SIG-M5 (cell line): ENCODE measurements around the gene CCDC148.
"Not testable (repeated sequence)": the region's sequence is repeated elsewhere in the genome, so short reads cannot be mapped to it uniquely, and the experiment has no call there.

Experiments
- DNase-seq: peaks from one replicate; lab custom pipeline; 2025; lab: John Stamatoyannopoulos, UW

The CCDC148 gene

GRCh38 chr2:158291544-158292180 is 164.9 kb downstream of the CCDC148 start:
- no peak for DNase-seq

GRCh38 chr2:158290225-158290624 is 166.3 kb downstream of the CCDC148 start:
- no peak for DNase-seq

- no peak for DNase-seq
Measured at GRCh38 chr2:158276619-158277471, 179.7 kb downstream of the CCDC148 start.

GRCh38 chr2:158273791-158274190 is 182.8 kb downstream of the CCDC148 start:
- no peak for DNase-seq

DNA sequence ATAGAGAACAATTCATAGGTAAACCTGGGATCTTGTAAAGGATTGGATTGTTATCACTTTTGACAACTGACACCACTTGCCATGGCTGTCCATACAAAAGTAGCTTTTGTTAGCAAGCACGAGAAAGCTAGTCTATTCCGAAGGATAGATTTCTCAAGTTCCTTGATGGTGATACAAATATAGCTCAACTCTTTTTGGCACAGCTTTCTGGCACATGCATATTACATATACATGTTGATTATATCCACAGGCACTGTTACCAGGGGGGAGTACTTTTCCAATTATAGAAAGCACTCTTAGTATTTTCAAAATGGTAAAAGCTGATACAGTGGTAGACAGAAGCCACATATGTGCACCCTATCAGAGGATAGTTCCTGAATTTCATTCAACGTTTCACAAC is 186.0 kb downstream of the CCDC148 start:
- DNase-seq, result no peak

DNA sequence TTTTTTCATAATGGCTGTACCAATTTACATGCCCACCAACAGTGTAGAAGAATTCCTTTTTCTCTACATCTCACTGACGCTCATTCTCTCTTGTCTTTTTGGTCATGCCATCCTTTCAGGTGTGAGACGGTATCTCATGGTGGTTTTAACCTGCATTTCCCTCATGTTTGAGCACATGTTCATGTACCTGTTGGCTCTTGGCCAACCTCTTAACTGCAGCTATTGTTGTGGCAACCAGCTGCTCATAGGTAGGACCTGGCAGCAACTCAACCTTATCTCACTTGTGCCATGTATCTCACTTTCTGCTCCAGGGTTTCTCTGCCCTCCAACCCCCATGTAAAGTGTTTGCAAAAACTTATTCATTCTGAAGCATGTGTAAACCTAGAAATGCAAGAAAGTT is 187.4 kb downstream of the CCDC148 start:
- no peak for DNase-seq

DNA sequence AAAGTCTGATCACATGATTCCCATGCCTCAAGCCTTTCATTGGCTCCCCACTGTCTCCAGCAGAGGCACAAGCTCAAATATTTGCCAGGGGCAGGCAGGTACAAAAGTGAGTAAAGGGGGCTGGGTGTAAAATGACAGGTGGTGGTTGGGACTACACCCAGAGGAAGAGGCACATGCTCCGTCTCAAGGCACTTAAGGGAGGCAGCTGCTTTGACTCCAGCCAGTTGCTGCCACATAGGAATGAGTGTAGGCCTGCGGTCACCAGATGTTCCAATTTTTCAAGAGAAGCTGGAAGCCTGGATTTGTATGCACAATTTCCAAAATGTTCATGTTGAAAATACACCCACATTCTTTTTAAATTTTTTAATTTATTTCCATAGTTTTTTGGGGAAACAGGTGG is 190.4 kb downstream of the CCDC148 start:
- no peak for DNase-seq

- DNase-seq, result no peak
Measured at GRCh38 chr2:158255257-158255656, 201.3 kb downstream of the CCDC148 start.

DNA sequence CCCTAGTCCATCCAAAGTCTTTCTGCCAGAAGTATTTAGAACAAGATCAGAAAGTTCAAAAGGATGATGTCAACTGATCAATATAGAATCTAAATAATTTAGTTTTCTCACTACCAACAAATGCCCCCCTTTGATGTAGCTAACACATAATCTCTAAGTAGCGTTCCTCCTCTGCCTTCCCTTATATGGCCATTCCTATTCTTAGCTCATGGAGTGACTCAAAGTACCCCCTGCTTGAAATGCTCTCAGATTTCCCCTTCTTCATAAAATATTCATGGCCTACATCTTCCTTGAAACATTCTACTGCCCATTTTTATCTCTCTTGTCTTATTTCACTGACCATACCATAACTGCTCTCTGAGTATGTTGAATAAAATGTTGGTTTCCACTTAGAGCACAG is 203.4 kb downstream of the CCDC148 start:
- no peak for DNase-seq

DNA sequence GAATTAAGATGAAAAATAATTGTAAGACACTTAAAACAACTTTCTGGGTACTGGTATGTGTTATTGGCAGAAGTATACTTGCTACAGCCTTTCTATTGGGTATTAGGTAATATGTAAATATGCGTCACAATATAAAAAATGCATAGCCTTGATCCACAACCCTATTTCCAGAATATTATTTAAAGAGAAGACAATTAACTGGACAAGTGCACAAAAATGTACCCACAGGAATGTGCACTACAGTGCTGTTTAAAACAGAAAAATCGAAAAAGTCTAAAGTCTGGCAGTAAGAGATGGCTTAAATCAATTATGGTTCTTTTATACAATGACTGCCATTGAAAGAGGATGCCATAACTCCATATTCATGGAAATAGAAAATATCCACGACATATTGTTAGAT is 205.2 kb downstream of the CCDC148 start:
- no peak for DNase-seq

DNA sequence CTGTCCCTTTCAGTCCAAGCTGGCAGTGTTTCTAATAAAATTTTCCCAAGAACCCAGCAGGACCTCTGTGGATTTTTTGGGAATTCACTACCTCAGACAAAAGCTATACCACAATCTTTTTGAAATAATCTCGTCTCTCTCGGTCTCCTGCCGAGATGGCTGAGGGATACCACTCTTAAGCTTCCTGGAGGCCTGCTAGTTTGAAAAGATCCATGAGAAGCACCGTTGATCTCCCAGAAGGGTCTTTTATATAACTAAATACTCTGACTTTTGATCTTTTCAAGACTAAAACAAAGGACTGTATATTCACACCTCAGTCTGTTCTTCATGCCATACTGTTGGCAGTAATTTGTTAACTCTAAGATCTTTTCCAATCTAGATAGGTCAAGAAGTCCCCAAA is 213.2 kb downstream of the CCDC148 start:
- no peak for DNase-seq

- DNase-seq, result no peak
Measured at GRCh38 chr2:158242280-158242679, 214.3 kb downstream of the CCDC148 start.

DNA sequence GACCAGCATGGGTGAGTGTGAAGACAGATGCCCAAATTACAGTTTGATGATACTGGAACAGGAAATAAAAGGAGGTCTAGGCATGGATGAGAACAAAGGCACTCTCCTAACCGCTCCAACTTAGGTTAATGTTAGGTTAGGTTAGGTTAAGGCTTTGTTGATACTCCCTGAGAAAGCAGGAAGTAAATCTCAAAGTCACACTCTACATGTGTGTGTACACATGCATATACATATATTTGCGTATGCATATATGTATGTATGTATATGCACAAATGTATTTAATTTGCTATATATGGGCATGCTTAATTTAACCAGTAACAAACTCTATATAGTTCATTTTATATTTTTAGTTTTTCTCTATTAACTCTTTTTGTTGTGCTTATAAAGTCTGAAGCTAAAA is 215.6 kb downstream of the CCDC148 start:
- DNase-seq, result no peak

DNA sequence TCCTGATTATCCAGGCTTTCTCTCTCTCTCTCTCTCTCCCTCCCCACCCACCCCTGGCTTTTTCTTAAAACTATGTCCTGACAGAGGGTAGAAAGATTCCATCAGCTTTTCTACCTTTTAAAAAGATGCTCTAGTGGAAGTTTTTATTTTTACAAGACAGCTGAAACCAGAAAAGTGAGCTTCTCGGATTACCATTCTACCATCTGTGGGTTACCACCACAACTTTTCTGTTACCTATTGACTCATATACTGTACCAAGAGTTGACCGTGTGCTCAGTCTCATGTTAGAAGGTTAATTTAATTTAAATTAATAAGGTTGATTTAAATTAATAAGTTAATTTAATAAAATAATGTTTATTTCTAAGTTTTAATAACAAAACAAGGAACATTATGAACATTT is 217.3 kb downstream of the CCDC148 start:
- DNase-seq, result no peak

DNA sequence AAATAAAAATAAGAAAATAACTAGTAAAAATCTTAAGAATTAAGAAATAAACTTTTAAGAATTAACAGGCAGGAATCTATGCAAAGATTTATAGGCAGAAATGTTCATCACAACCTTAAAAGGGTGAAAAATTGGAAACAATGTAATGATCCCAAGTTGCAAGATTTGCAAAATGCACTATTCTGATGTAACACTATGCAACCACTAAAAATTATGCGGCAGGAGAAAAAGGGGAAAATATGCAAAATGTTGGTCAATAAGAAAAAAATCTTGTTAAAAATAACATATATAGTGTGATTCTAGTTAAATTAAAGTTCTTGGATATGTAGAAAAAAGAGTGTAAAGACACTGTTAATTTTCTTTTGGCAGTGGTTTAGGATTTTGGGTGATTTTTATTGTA is 222.1 kb downstream of the CCDC148 start:
- DNase-seq, result no peak

- DNase-seq, result no peak
Measured at GRCh38 chr2:158232476-158232875, 224.1 kb downstream of the CCDC148 start.

DNA sequence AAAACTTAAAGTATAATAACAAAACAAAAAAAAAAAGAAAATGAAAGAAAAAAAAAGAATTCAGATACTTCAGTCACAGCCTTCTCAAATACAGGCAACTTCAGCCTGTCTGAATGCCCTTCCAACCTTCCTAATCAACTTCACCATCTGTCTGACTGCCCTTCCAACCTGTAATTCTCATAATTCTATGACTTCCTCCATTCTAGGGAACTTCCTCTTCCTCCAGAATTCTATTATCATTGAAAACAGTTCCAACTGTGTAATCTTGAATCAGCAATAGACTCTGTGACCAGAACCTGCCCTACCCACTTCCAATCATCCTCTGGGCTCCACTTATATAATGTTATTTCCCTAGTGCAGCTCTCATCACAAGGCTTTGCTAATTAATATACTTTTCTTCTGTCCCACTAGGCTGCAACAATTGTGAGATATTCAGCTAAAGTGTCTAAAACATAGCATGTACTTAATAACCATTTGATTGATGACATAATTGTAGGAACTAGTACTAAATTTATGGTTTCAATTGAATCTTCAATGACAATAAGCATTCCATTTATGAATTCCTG is 227.5 kb downstream of the CCDC148 start:
- no peak for DNase-seq

GRCh38 chr2:158223066-158223465 is 233.5 kb downstream of the CCDC148 start:
- DNase-seq, result not testable (repeated sequence)

DNA sequence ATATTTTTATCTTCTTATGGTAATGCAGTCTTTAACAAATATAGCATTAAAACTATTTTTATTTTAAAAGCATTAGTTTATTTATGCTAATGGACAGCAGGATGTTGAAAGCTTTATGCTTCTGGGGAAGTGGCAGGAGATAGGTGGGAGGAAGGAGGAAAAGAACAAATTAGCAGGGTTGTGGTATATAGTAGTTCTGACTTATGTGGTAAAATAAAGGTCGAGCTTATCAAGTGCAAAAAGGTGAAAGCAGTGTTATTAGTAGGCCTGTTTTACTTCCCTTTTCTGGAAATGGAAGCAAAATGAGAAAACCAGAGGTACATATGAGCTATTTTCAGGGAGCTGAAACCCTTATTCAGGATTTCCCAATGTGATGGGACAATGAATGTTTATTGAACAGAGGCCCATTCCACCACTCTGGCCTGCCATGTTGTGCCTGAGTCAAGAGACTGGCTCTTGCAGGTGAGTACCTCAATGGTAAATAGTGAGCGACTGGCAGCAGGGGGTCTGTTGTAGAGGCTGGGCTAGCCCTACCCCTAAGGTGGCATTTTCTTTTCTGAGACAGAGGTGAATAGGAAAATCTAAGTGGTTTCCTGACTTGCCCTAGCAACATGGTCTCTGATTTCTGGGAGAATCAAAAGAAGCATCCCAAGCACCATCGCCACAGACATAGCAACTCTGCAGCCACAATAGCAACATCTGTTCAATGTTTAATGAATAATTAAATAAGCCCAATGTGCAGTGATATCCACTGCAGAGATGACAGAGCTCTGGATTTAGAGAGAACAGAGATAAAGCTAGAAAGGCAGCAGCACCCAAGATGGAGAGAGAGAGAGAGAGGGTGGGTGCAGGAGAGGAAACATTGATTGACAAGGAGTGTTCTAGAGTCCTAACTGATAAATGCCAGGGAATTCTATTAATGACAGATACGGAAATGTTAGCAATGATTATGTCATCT is 235.2 kb downstream of the CCDC148 start:
- DNase-seq, result no peak

DNA sequence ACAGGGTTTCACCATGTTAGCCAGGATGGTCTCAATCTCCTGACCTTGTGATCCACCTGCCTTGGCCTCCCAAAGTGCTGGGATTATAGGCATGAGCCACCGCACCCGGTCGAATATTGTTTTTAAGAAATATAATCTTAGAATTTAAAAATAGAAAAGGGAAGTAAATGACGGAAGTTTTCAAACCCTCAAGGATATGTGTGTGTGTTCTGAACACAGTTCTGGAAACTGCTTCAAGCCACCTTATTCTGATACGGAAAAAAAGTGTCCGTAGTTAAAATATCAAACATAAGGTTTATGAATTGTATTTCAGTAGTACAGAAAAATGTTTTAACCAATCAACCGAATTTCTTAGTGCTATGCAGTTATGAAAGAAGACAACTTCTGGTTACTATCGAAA is 239.0 kb downstream of the CCDC148 start:
- DNase-seq, result no peak

DNA sequence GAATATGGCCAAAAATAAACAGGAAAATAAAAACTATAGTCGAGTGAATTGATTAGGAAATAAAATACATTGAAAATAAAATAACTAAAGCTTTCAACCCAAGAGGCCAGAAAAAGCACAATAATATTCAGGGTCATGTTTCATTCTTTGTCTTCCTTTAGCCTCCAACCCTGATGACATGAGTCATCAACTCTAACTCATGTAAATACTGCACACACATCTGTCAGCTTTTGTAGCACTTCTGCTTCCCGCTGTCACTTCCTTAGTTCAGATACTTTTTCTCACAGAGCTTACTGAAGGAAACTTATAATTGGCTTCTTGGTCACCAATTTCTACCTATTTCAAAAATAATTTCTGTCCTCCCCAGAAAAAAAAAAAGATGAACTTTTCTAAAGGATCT is 242.1 kb downstream of the CCDC148 start:
- peak; percentile 70 for DNase-seq

- DNase-seq, result no peak
Measured at GRCh38 chr2:158213773-158214172, 242.8 kb downstream of the CCDC148 start.
